Esophagus muscularis mucosa (tissue), 4 donors: ENCODE measurements around the gene COPS7B. TPM values are rescaled to one million over a fixed set of nuclear protein-coding genes. Genes with fewer than 3 reads are reported as not detected.
"Not testable (repeated sequence)": the region's sequence is repeated elsewhere in the genome, so short reads cannot be mapped to it uniquely, and the experiment has no call there.

Experiments
- DNase-seq: peaks from one replicate; pipeline ENCODE4 v3.0.0-alpha.2; 2017; ENCODE audit errors: extremely low spot score
- H3K27ac ChIP-seq, 4 donors: fragments of 200-600 bp; sonication (generic); replicated peaks in 1 of 4; 1 replicate in 3 of 4; 2 replicates in 1 of 4; pipeline ENCODE4 v1.5.1; 2016 to 2019; ENCODE audit warnings: mild to moderate bottlenecking in 1 of 4
- H3K27me3 ChIP-seq, 4 donors: fragments of 200-600 bp; sonication (generic); one replicate each; pipeline versions ENCODE4 v1.5.1 to v1.6.0; 2016 to 2019
- H3K36me3 ChIP-seq, 4 donors: fragments of 200-600 bp; sonication (generic); one replicate each; pipeline ENCODE4 v1.5.1; 2016 to 2019
- H3K4me1 ChIP-seq, 4 donors: fragments of 200-600 bp; sonication (generic); one replicate each; pipeline ENCODE4 v1.5.1; 2016 to 2019
- H3K4me3 ChIP-seq, 4 donors: fragments of 200-600 bp; sonication (generic); 1 replicate in 2 of 4; 2 replicates in 2 of 4; pipeline ENCODE4 v1.5.1; 2016 to 2019; ENCODE audit warnings: mild to moderate bottlenecking in 4 of 4, moderate library complexity in 1 of 4
- H3K9me3 ChIP-seq, 4 donors: fragments of 200-600 bp; sonication (generic); 1 replicate in 3 of 4; 2 replicates in 1 of 4; pipeline ENCODE4 v1.5.1; 2016 to 2019
- CTCF ChIP-seq, 3 experiments: fragments of 200-600 bp in 2 of 3; fragments of 450-650 bp in 1 of 3; sonication (generic) in 2 of 3; IDR thresholded peaks; one replicate each; pipeline ENCODE4 v1.5.1; 2017 to 2019; ENCODE audit warnings: antibody characterized with exemption in 3 of 3, mild to moderate bottlenecking in 2 of 3, moderate library complexity in 1 of 3
- EP300 ChIP-seq: sonication (generic); formaldehyde crosslinking; IDR thresholded peaks from one replicate; pipeline ENCODE4 v1.6.1; 2017; ENCODE audit warnings: antibody characterized with exemption
- POLR2A ChIP-seq: fragments of 450-650 bp; IDR thresholded peaks from one replicate; pipeline ENCODE4 v1.6.1; 2017; ENCODE audit warnings: antibody characterized with exemption, moderate library complexity, mild to moderate bottlenecking, low read depth
- POLR2AphosphoS5 ChIP-seq, 2 donors: sonication (generic); formaldehyde crosslinking; IDR thresholded peaks; one replicate each; pipeline ENCODE4 v1.6.1; 2017; ENCODE audit warnings: antibody characterized with exemption in 2 of 2
- WGBS: methylation state at CpG from one replicate; pipeline ENCODE4 v1.1.5; 2018; 5-methylcytosine and 5-hydroxymethylcytosine counted together
- intact Hi-C: fragments of 100-400 bp; cut with DNase I; formaldehyde crosslinking; loops from one replicate; pipeline ENCODE4 v1.15.1; 2023
- total RNA-seq, 4 donors: library from RNA; depleted of rRNA; stranded (reverse); fragments of >200 nt; gene quantifications; one replicate each; pipeline versions ENCODE4 v1.1.0 to v1.2.1, GENCODE V29; 2016

Gene COPS7B
- total RNA-seq, result 10 to 100 TPM; 16.7 to 31.0 (median 24.6) TPM

- TF ChIP-seq CTCF (IDR thresholded peaks at IDR 0.05), result peak; percentile 28 to 37 (median 36)
- no peak for TF ChIP-seq EP300
- peak; percentile 66 to 89 for TF ChIP-seq POLR2AphosphoS5 (IDR thresholded peaks at IDR 0.05)
- peaks cover 7 to 22% (median 20%) of the 10 kb centered on the region in 4 donors for H3K36me3 ChIP-seq
- H3K4me3 ChIP-seq, result peak within 1 kb of the TSS; percentile 74 to 99 (median 92)
- under 1% methylated on average over 6 of the region's 69 CpGs for WGBS
- peak within 1 kb of the TSS; percentile 70 to 82 (median 78) for H3K27ac ChIP-seq
- peaks cover 60 to 66% (median 62%) of the 10 kb centered on the region in 4 donors for H3K4me1 ChIP-seq
- DNase-seq, result peak; percentile 93
- H3K9me3 ChIP-seq, result no peaks in the 10 kb centered on the region
- intact Hi-C loops, result no loop called here
- no peaks in the 10 kb centered on the region for H3K27me3 ChIP-seq
Measured at GRCh38 chr2:231786177-231786916, at the start of gene COPS7B. TSS of gene COPS7B (plus strand) at chr2:231786445. CDS start at chr2:231788571, 2,126 bp downstream.

- 95% methylated on average over 7 of the region's 7 CpGs for WGBS
- no peak overlapping the region for H3K27ac ChIP-seq
- H3K27me3 ChIP-seq, result no peaks in the 10 kb centered on the region
- peaks cover 20 to 50% (median 33%) of the 10 kb centered on the region in 4 donors for H3K36me3 ChIP-seq
- H3K4me1 ChIP-seq, result no peaks in the 10 kb centered on the region
- no peak overlapping the region for H3K4me3 ChIP-seq
- intact Hi-C loops, result no loop called here
- no peak for DNase-seq
- TF ChIP-seq EP300 (no peak), POLR2A (no peak), CTCF (IDR thresholded peaks at IDR 0.05) (no peak), POLR2AphosphoS5 (IDR thresholded peaks at IDR 0.05) (no peak)
- H3K9me3 ChIP-seq, result no peaks in the 10 kb centered on the region
Measured at GRCh38 chr2:231737761-231738160, 48.5 kb upstream of the COPS7B start.

- no peak overlapping the region for H3K4me3 ChIP-seq
- H3K4me1 ChIP-seq, result no peaks in the 10 kb centered on the region
- H3K27me3 ChIP-seq, result no peaks in the 10 kb centered on the region
- DNase-seq, result no peak
- H3K9me3 ChIP-seq, result no peaks in the 10 kb centered on the region
- WGBS, result 70% methylated on average over 9 of the region's 9 CpGs
- intact Hi-C loops, result no loop called here
- H3K27ac ChIP-seq, result no peak overlapping the region
- H3K36me3 ChIP-seq, result peaks cover 0 to 4% (median under 1%) of the 10 kb centered on the region in 4 donors
- TF ChIP-seq EP300, result no peak
- no peak for TF ChIP-seq CTCF (IDR thresholded peaks at IDR 0.05)
- TF ChIP-seq POLR2A, result no peak
- TF ChIP-seq POLR2AphosphoS5 (IDR thresholded peaks at IDR 0.05), result no peak
Measured at GRCh38 chr2:231743376-231744116, 42.7 kb upstream of the COPS7B start.

- Histone ChIP-seq H3K4me1 (no peaks in the 10 kb centered on the region), H3K36me3 (no peaks in the 10 kb centered on the region), H3K27me3 (no peaks in the 10 kb centered on the region), H3K4me3 (no peak overlapping the region), H3K9me3 (no peaks in the 10 kb centered on the region), H3K27ac (no peak overlapping the region)
- intact Hi-C loops, result no loop called here
- DNase-seq, result no peak
- TF ChIP-seq EP300 (no peak), POLR2AphosphoS5 (IDR thresholded peaks at IDR 0.05) (no peak), POLR2A (no peak), CTCF (IDR thresholded peaks at IDR 0.05) (no peak)
- 81% methylated on average over 6 of the region's 6 CpGs for WGBS
Measured at GRCh38 chr2:231745303-231746038, 40.8 kb upstream of the COPS7B start.

- H3K9me3 ChIP-seq, DNase-seq, H3K27ac ChIP-seq, intact Hi-C loops, H3K36me3 ChIP-seq, H3K4me1 ChIP-seq, H3K27me3 ChIP-seq, H3K4me3 ChIP-seq: not testable (repeated sequence)
- 92% methylated on average over 6 of the region's 6 CpGs for WGBS
Measured at GRCh38 chr2:231748153-231748896, 37.9 kb upstream of the COPS7B start.

- 94% methylated on average over 9 of the region's 10 CpGs for WGBS
Measured at GRCh38 chr2:231749016-231749415, 37.2 kb upstream of the COPS7B start.

More at GRCh38 chr2:231749016-231749415, 37.2 kb upstream of the COPS7B start:
- H3K27ac ChIP-seq, H3K4me1 ChIP-seq, H3K36me3 ChIP-seq, H3K9me3 ChIP-seq, DNase-seq, H3K4me3 ChIP-seq, intact Hi-C loops, H3K27me3 ChIP-seq: not testable (repeated sequence)
